Suprapubic skin (tissue), 3 donors: ENCODE measurements around the gene MARCKS.
A peak's percentile ranks its signal among the peaks of the same experiment; 100 is the strongest.

Source experiments
- CTCF ChIP-seq, 2 donors: fragments of 200-600 bp in 1 of 2; fragments of 450-650 bp in 1 of 2; sonication (generic) in 1 of 2; IDR thresholded peaks; one replicate each; pipeline ENCODE4 v1.5.1; 2016 to 2019; ENCODE audit warnings: antibody characterized with exemption in 2 of 2, mild to moderate bottlenecking in 1 of 2, moderate library complexity in 1 of 2
- EP300 ChIP-seq: sonication (generic); formaldehyde crosslinking; IDR thresholded peaks from one replicate; pipeline ENCODE4 v1.6.1; 2017; ENCODE audit warnings: antibody characterized with exemption
- POLR2A ChIP-seq, 2 donors: fragments of 450-650 bp; IDR thresholded peaks; one replicate each; pipeline ENCODE4 v1.6.1; 2017; ENCODE audit warnings: antibody characterized with exemption in 2 of 2, mild to moderate bottlenecking in 2 of 2, moderate library complexity in 2 of 2

GRCh38 chr6:113856625-113857555 lies at the start of gene MARCKS:
- peak in 1 of 2 donors; percentile 29 for TF ChIP-seq POLR2A (IDR thresholded peaks at IDR 0.05)
- no peak for TF ChIP-seq CTCF (IDR thresholded peaks at IDR 0.05)
- TF ChIP-seq EP300 = no peak
